ENCODE measurements around the gene NUDT1.

Gene NUDT1

GRCh38 chr7:2241580-2242540 lies at the start of gene NUDT1, which contains the start of gene MRM2:
TSS of gene NUDT1 (plus strand) at chr7:2242226. CDS start at chr7:2244575, 2,349 bp downstream.
TSS of gene MRM2 (minus strand) at chr7:2242205. CDS start at chr7:2242169, 36 bp downstream.
- peak; percentile 66 for DNase-seq (ENCODE audit: low read depth)

GRCh38 chr7:2192831-2193534 lies 49.0 kb upstream of the NUDT1 start:
- DNase-seq (ENCODE audit: low read depth), result no peak

- no peak for DNase-seq (ENCODE audit: low read depth)
These were observed 48.3 kb upstream of the NUDT1 start for GRCh38 chr7:2193575-2194305.

DNA sequence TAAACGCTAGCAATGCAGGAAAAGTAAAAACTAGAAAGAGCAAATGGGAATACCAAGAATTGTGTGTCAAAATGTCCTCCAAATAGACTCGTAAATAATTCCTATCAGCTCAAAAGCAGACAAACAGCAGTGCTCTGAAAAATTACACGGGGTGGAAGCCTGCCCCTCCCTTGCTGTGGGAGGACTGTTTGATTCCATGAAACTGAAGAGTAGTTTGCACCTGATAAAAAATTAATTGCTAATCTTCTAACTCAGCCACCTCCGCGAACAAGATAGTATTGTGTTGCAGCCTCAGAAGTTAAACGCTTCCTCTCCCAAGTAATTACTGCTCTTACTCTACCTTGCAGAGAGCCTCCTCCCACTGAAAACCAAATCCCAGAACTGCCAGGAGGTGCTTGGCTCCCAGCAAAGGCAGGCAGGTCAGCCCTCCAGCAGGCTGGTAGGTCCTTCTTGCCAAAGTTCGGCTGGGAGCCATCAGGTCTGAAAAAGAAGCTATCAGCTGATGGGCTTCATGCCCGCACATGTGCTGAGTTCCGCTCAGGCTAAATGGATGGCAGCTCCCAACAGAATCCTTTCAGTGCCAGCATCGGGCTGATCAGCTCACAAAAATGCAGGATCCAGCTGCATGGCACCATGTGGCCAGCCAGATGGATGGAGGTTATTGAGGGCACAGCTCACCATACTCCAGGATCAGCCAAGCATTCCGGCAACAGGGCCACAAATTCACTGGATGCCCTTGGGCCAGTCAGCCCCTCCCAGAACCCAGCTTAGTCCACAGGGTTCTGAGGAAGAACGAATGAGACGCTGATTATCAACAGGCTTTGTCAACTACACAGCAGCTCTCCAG lies 46.4 kb upstream of the NUDT1 start:
- DNase-seq (ENCODE audit: low read depth), result no peak

GRCh38 chr7:2196381-2197378 lies 45.3 kb upstream of the NUDT1 start:
- DNase-seq (ENCODE audit: low read depth), result no peak

DNA sequence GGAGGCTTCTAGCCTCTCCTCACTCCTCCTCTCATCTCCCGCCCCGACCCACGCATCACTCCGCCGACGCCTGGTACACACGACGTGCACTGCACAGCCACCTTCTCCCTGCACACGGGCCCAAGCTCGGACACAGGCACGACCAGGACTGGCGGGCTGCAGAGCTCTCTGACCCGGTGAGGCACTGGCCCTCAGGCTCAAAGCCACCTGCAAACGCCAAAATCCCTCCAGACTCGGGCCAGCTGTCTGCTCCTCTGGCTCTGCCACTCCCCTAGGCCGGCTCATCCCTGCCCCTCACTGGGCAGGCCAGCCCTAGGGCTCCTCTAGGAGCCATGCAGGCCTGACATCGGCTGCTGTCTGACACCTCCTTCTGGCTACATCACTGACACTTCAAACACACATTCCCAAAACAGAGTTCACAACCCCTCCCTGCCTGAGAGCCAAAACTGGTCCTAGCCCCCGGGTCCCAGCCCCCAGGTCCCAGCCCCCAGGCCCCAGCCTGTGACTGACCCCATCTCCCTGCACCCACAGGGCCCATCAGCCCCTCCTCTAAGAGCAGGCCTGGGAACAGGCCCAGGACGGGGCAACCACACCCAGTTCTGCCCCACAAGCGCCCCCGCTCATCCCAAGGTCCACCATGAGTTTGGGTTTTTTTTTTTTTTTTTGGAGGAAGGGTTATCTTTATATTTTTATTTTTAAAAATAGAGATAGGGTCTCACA lies 44.4 kb upstream of the NUDT1 start:
- no peak for DNase-seq (ENCODE audit: low read depth)

GRCh38 chr7:2198206-2198605 lies 43.8 kb upstream of the NUDT1 start:
- no peak for DNase-seq (ENCODE audit: low read depth)

GRCh38 chr7:2198760-2199159 lies 43.3 kb upstream of the NUDT1 start:
- no peak for DNase-seq (ENCODE audit: low read depth)

GRCh38 chr7:2199528-2199927 lies 42.5 kb upstream of the NUDT1 start:
- DNase-seq (ENCODE audit: low read depth), result no peak

- no peak for DNase-seq (ENCODE audit: low read depth)
These were observed 42.0 kb upstream of the NUDT1 start for GRCh38 chr7:2199956-2200583.

GRCh38 chr7:2200584-2200980 lies 41.4 kb upstream of the NUDT1 start:
- no peak for DNase-seq (ENCODE audit: low read depth)

DNA sequence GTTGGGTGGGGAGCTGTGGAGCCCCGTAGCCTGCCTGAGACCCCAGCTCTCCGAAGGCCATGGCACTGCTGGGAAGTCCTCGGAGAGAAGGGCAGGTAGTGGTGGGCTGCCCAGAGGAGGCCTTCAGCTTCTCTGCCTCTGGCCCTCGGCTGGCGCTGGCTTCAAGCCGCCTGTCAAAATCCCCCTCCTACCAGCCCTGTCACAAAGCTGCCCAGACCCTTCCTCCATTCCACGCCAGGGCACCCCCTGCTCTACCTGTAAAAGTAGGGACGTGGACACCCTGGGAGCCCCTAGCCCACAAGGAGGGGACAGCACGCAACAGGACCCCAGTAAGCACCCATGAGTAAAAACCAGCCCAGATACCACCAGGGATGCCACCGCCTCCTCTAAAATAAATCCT lies 40.9 kb upstream of the NUDT1 start:
- DNase-seq (ENCODE audit: low read depth), result no peak

GRCh38 chr7:2201686-2202360 lies 40.2 kb upstream of the NUDT1 start:
- no peak for DNase-seq (ENCODE audit: low read depth)

DNA sequence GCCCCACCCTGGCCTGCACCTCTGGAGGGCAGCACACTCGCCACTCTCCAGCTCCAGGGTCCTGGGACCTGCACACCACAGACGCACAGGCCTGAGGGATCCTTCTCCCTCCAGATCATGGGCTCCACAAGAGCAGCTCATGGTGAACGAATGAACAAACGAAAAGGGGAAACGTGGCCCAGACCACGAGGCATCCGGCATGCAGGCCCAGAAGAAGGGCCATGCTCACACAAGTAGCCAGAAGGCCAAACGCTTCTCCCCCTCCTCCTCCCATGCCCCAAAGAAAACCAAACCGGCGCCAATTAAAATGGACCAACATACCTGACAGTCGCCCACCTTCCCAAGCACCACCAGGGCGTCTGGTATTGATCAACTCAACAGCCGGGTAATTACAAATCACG lies 39.7 kb upstream of the NUDT1 start:
- DNase-seq (ENCODE audit: low read depth), result no peak

GRCh38 chr7:2202901-2203765 lies 38.9 kb upstream of the NUDT1 start:
- no peak for DNase-seq (ENCODE audit: low read depth)

DNA sequence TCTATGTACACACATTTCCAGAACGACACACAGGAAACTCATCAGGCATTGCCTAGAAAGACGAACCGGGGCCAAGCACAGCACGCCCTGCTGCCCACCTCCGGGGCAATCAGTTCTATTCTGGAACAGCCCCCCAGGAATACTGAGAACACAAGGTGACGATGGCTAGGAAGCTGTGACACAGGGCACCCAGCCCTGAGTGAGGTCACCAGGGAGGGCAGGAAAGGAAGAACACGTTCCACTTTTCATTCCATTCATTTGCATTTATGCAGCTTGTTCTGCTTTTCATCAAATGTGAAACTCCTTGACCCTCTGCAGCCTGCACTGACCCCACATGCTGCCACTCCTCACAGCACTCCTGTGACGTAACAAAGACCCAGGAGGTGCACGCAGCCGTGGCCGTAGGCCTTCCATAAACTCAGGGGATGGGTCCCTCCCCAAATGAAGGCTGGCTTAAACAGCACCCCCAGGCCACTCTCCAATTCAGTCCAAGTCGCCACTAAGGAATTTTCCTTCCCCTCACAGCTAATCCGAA lies 38.2 kb upstream of the NUDT1 start:
- DNase-seq (ENCODE audit: low read depth), result peak; percentile 6

DNA sequence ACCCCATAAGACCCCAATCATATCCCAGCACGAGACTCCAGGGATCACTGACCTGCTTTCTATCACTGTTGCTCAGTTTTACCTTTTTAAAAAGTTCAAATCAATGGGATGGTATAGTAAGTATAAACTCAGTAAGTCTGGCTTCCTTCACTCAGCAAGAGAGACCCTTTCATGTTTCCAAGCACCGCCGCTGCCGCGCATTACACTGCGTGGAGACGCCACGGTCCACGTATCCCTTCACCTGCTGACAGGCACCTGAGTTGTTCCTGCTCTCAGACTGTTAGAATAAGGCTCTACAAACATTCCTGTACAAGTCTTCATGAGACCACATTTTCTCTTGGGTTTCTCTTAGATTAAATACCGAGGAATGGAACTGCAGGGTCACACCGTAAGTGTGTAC lies 37.6 kb upstream of the NUDT1 start:
- no peak for DNase-seq (ENCODE audit: low read depth)
